Stimulated activated CD4-positive, alpha-beta T cell treated with anti-CD3 and anti-CD28 coated beads, Interleukin-1b, Interleukin-23, amount 100 ng/mL, for 48 hours (primary cell): ENCODE results near the gene FBXO38.

Source experiments
- DNase-seq: peaks from one replicate; pipeline ENCODE4 v3.0.0-alpha.2; 2020

FBXO38 gene

DNA sequence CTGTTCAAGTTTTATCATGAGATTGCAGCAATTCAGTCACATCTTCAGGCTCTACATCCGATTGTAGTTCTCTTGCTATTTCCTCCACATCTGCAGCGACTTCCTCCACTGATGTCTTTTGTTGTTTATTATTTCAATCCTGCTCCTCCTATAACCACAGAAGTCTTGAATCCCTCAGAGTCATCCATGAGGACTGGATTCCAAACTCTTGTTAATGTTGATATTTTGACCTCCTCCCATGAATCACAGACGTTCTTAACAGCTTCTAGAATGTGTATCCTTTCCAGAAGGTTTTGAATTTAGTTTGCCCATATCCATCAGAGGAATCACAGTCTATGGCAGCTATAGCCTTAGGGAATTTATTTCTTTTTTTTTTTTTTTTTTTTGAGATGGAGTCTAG lies 3.6 kb downstream of the FBXO38 start:
- no peak for DNase-seq

DNA sequence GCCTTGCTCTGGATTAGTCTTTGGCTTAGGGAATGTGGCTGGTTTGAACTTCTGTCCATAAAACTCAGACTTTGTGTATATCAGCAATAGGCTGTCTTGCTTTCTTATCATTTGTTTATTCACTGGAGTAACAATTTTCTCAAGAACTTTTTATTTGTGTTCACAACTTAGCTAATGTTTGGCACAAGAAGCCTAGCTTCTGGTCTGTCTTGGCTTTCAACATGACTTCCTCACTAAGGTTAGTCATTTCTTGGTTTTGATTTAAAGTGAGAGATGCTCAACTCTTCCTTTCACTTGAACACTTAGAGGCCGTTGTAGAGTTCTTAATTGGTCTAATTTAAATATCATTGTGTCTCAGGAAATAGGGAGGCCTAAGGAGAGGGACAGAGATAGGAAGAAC lies 4.9 kb downstream of the FBXO38 start:
- DNase-seq = no peak

DNA sequence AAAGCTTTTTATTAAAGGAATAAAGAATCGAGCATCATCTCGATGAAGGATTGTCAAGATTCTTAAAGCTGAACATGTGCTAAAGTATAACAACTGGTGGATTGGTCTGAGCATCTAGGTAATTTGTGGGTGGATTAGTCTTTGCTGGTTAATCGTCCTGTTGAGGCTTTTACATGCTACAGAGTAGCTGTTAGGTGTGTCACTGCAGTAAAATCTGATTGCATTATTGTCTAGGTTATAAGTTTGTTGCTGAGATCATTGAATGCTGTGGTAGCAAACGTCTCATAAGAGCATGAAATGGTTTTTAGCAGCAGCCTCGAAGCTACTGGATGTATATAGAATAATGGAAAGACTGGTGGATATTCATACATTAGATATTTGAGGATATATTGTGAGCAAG lies 7.2 kb downstream of the FBXO38 start:
- no peak for DNase-seq

DNA sequence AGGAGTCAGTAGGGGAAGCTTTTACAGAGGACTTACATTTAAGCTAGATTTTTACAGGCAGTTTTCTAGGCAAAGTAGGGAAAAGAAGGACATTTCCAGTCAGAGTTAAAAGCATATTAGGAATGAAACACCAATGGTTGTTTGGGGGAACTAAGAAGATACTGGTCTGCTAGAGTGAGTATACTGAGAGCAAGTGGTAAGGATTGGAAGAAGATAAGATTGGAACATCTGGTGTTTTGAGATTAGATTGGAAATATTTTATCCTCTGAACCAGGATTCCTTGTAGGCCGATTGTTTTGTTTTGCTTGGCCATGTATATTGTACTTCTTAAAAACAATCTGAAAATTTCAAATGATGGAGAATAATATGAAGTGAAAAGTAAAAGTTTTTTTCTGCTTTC lies 7.7 kb downstream of the FBXO38 start:
- DNase-seq = no peak

GRCh38 chr5:148393390-148393741 lies 9.6 kb downstream of the FBXO38 start:
- no peak for DNase-seq

DNA sequence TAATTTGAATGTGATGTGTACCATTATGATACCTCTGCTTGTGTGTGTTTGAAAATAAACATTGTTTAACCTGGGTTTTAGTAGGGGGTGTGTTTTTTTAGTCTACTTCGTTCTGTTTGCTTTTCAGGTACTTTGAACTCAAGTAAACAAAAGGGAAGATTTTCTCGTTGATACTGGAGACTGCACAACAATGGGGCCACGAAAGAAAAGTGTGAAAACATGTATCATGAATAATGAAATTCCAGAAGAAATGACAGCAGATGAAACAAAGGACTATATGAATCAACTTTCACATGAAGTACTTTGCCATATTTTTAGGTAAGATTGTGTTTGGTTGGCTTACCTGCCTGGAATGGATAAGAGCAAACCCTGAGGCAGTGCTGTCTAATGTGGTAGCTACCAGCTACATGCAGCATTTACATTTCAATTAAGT lies 10.8 kb downstream of the FBXO38 start:
- no peak for DNase-seq

GRCh38 chr5:148395031-148395430 lies 11.3 kb downstream of the FBXO38 start:
- DNase-seq = no peak

DNA sequence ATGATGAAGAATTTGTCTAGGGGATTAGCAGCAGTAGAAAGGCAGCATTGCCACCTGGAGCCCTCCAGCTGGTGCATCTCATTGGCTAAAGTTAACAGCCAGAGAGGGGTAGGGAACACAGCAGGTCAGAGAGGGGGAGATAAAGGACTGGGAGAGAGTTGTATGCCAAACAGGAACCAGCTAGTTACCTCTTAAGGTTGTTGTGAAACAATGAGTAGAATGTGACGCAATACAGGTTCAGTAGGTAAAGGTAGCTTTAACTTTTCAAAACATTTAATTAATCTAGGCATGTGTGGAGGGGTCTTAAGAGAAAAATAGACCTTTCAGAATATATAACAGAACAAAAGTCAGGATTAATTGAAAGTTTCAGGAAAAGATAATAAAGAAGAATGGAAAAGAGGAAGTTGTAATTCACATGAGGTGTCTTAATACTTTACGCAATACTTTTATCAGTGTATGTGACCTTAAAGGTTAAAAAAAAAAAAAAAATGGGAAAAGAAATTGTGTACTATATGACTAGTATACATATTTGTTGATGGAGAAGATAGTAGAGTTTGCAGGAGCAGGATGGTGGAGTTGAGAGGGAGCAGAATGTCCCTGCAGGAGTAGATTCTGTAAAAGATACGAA lies 14.3 kb downstream of the FBXO38 start:
- DNase-seq = no peak

DNA sequence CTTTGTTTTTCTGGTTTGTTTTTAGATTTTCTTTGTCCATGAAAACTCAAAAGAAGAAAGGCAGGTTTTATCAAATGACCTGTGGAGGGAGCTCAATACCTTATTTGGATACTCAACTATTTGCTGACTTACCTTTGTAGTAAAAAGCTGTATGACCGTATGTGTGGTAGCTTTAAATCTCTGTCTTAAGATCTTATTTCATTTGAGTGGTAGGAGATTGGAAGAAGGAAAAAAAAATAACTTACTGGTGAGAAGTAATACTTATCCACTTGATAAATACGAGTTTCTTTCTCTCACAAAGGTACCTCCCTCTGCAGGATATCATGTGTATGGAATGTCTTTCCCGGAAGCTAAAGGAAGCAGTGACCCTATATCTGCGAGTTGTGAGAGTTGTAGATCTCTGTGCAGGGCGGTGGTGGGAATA lies 15.0 kb downstream of the FBXO38 start:
- no peak for DNase-seq

DNA sequence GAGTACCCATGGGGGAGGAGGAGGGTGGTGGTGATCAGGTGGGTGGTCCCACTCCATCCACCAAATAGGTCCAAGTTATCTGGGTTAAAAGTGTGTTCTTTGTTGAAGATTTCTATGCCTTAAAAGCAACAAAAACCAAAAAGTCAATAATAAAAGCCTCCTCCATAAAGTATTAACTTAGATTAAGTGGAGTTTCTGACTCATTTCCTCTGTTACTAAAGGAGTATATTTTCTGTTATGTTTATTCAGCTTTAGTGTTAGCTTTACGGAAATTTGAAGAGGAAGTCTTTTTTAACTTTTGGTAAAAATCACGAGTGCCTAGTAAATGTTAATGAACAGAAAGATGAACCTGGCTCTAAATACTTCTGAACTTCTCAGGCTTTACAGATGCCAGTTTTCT lies 17.8 kb downstream of the FBXO38 start:
- DNase-seq = no peak

GRCh38 chr5:148403344-148403743 lies 19.6 kb downstream of the FBXO38 start:
- DNase-seq = no peak

- DNase-seq = no peak
These were observed 22.6 kb downstream of the FBXO38 start for GRCh38 chr5:148406406-148406805.

- DNase-seq = no peak
These were observed 24.3 kb downstream of the FBXO38 start for GRCh38 chr5:148408092-148408491.

DNA sequence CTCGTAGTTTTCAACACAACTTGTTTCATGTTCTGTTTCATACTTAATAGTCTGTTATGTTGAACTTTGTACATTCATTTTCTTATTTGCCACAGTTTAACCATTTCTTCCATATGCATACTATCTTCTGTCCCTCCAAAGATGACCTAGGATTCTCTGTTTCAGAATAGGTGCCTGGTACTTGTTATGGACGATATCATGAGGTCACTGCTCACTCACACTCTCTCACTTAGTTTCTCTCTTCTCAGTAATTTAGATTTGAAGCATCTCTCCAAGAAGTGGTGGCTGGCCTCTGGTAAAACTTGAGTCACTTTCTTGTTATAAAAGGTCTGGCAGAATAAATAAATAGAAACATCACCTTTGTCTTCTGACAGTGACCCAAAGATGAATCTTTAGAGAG lies 28.4 kb downstream of the FBXO38 start:
- DNase-seq = no peak

- no peak for DNase-seq
These were observed 31.1 kb downstream of the FBXO38 start for GRCh38 chr5:148414833-148415232.

GRCh38 chr5:148416416-148416815 lies 32.7 kb downstream of the FBXO38 start:
- no peak for DNase-seq

DNA sequence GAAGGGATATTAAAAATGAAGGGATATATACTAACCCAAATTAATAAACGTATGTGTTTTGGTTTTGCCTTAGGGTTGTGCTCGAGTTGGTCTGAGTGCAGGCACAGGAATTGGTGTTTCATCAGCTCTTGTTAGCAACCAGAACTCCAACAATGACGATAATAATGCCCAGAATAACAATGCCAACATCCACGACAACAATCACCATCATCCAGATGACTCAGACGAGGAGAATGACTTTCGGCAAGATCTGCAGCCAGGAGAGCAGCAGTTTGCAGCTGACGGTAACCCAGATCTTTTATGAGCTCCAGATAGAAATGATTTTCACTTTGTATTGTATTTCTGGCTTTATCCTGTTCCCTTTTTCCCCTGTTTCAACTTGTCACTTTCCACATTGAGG lies 33.2 kb downstream of the FBXO38 start:
- DNase-seq = no peak

GRCh38 chr5:148418511-148418910 lies 34.8 kb downstream of the FBXO38 start:
- DNase-seq = no peak

DNA sequence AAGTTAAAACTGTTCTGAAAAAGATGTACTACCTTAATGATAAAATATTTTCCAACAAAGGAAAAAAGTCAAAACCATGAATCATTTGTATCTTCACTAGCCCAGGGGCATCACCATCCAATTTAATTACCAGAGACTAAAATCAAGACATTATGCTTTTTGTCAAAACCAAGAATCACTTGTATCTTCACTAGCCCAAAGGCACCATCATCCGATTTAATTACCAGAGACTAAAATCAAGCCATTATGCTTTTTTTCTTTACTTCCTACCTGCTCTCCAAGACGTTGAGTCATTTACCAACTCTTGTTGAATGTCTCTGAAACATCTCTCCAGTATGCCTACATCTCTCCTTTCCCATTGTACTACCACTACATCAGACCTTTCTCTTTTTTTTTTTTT lies 37.9 kb downstream of the FBXO38 start:
- no peak for DNase-seq

DNA sequence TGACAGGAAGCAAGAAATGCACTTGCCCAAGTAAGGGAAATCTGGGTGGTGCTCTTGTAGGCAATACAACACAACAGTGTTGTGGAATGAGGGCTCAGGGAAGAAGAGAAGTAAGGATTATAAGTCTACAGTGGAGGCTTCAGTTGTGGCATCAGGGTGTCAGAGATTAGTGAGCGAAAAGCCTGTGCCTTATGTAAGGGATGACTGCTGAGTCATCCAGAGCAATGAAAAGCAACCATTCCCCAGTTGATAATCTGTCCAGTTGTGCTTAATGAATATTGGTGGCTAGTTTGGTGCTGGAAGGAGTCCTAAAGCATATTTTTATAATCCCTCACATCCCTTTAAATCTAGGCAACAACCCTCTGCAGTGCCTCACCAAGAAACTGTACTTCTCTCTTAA lies 42.0 kb downstream of the FBXO38 start:
- DNase-seq = no peak

DNA sequence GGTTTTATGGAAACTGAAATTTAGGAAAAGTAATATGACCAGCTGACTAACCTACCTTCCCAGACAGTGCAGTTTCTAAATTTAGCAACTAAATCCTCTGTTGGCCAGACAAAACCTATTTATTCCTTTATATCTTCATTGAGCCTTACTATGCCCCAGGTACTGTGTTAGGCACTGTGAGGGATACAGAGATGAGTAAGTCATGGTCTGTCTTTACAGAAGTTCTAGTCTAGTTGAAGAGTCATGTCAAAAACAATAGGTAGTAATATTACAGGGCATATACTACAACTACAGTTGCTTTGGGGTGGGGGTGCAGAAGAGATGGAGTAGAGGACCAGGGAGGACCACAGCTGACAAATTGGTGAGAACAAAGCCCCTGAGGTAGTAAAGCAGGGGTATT lies 42.8 kb downstream of the FBXO38 start:
- DNase-seq = no peak

GRCh38 chr5:148427370-148428042 lies 43.7 kb downstream of the FBXO38 start:
- no peak for DNase-seq

DNA sequence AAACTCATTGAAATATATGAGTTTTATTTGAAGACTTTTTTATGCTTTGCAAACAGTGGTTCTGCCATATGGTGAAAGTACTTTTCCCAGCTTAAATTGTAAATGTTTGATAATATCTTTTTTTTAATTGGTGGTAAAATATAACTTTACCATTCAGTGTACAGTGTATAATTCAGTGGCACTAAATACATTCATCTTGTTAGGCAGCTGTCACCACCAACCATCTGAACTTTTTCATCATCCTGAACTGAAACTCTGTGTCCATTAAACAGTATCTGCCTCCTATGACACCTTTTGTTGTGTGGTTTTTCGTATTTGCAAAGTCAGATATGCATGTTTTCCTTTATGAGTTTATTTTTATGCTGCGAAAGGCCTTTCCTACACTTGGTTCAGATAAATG lies 45.1 kb downstream of the FBXO38 start:
- no peak for DNase-seq

DNA sequence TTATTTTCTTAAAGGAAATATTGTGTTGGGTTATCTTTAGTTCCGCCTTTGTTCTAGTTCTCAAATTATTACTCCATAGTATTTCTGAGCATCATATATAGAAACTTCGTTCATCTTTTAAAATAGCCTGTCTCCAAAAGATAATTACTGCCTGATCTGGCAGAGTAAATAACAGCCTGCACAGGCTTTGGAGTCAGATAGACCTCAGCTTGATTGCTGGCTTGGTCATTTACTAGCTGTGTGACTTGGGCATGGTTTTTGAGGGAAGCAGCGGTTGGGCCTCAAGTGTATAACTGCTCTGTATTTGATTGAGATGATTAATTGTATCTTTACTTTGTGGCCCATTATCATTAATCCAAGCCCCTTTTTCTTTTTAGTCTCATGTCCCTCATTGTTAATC lies 50.1 kb downstream of the FBXO38 start:
- no peak for DNase-seq

DNA sequence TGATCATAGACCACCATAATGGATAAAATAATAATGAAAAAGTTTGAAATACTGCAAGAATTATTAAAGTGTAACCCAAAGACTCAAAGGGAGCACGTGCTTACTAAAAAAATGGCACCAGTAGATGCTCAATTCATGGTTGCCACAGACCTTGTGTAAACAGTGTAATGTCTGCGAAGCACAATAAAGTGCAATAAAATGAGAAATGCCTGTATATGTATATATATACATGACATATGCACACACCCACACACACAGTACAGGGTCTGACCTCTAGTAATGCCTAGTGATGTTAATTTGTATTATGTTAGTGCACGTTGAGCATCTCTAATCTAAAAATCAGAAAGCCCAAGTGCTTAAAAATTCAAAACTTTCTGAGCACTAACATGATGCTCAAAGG lies 52.3 kb downstream of the FBXO38 start:
- DNase-seq = no peak
